ENCODE data around the gene IL22RA2.

The IL22RA2 gene

GRCh38 chr6:137123078-137123477, 50.4 kb downstream of the IL22RA2 start:
- no peak overlapping the region for H3K4me3 ChIP-seq (ENCODE audit: low read depth, low read length)
- no peak for TF ChIP-seq CTCF (IDR thresholded peaks at IDR 0.05; ENCODE audit: low read depth, low read length)

GRCh38 chr6:137122612-137123011, 50.8 kb downstream of the IL22RA2 start:
- TF ChIP-seq CTCF (IDR thresholded peaks at IDR 0.05; ENCODE audit: low read depth, low read length): no peak
- H3K4me3 ChIP-seq (ENCODE audit: low read depth, low read length): no peak overlapping the region

GRCh38 chr6:137121401-137121997, 51.9 kb downstream of the IL22RA2 start:
- no peak overlapping the region for H3K4me3 ChIP-seq (ENCODE audit: low read depth, low read length)
- no peak for TF ChIP-seq CTCF (IDR thresholded peaks at IDR 0.05; ENCODE audit: low read depth, low read length)

- H3K4me3 ChIP-seq (ENCODE audit: low read depth, low read length): no peak overlapping the region
- TF ChIP-seq CTCF (IDR thresholded peaks at IDR 0.05; ENCODE audit: low read depth, low read length): no peak
Measured at GRCh38 chr6:137120748-137121147, 52.7 kb downstream of the IL22RA2 start.

- no peak overlapping the region for H3K4me3 ChIP-seq (ENCODE audit: low read depth, low read length)
- TF ChIP-seq CTCF (IDR thresholded peaks at IDR 0.05; ENCODE audit: low read depth, low read length): no peak
Measured at GRCh38 chr6:137119196-137120104, 54.0 kb downstream of the IL22RA2 start.

GRCh38 chr6:137117581-137117980, 55.9 kb downstream of the IL22RA2 start:
- no peak overlapping the region for H3K4me3 ChIP-seq (ENCODE audit: low read depth, low read length)
- no peak for TF ChIP-seq CTCF (IDR thresholded peaks at IDR 0.05; ENCODE audit: low read depth, low read length)

- TF ChIP-seq CTCF (IDR thresholded peaks at IDR 0.05; ENCODE audit: low read depth, low read length): no peak
- no peak overlapping the region for H3K4me3 ChIP-seq (ENCODE audit: low read depth, low read length)
Measured at GRCh38 chr6:137116807-137117206, 56.6 kb downstream of the IL22RA2 start.

Measured in WI38 (cell line).